T-helper 1 cell treated with Interleukin-12 subunit alpha and Interleukin-12 subunit beta and Interleukin-4 antibody, amounts not matched to agents 30 ng/mL and 1 ng/mL, for 36 hours (primary cell): ENCODE data around the gene TAS2R38. TPM values are rescaled to one million over a fixed set of nuclear protein-coding genes. Genes with fewer than 3 reads are reported as not detected.
"Not testable (repeated sequence)": the region's sequence is repeated elsewhere in the genome, so short reads cannot be mapped to it uniquely, and the experiment has no call there.

Experiments used
- intact Hi-C: fragments of 100-400 bp; cut with micrococcal nuclease; formaldehyde crosslinking; loops from one replicate; pipeline ENCODE4 v1.15.1; 2024
- total RNA-seq: library from RNA; stranded (reverse); gene quantifications from 2 replicates; pipeline ENCODE4 v1.2.3, GENCODE V29; 2022

Gene TAS2R38
- not detected in 2 replicates for total RNA-seq

GRCh38 chr7:141973673-141974072 lies at the start of gene TAS2R38:
TSS of gene TAS2R38 (minus strand) at chr7:141973773. CDS start at chr7:141973689, 84 bp downstream.
- intact Hi-C loops, result loop anchor here (10.0 kb wide), 2 partner anchors 131 to 411 kb away; no protein-coding TSS in a partner anchor

- intact Hi-C loops, result no loop called here
Observed at GRCh38 chr7:142018154-142018553, 44.6 kb upstream of the TAS2R38 start.

GRCh38 chr7:142017451-142017850 lies 43.9 kb upstream of the TAS2R38 start:
- intact Hi-C loops, result no loop called here

- intact Hi-C loops, result no loop called here
Observed at GRCh38 chr7:142012825-142013511, 39.4 kb upstream of the TAS2R38 start.

- intact Hi-C loops, result no loop called here
Observed at GRCh38 chr7:142010952-142011548, 37.5 kb upstream of the TAS2R38 start.

GRCh38 chr7:142009187-142009586 lies 35.6 kb upstream of the TAS2R38 start:
- intact Hi-C loops, result no loop called here

GRCh38 chr7:142006577-142006976 lies 33.0 kb upstream of the TAS2R38 start:
- intact Hi-C loops, result no loop called here

GRCh38 chr7:142002179-142002578 lies 28.6 kb upstream of the TAS2R38 start:
- intact Hi-C loops, result no loop called here

- intact Hi-C loops, result no loop called here
Observed at GRCh38 chr7:142001163-142001874, 27.7 kb upstream of the TAS2R38 start.

- intact Hi-C loops, result no loop called here
Observed at GRCh38 chr7:142000244-142000643, 26.7 kb upstream of the TAS2R38 start.

- intact Hi-C loops, result no loop called here
Observed at GRCh38 chr7:141999058-141999623, 25.6 kb upstream of the TAS2R38 start.

GRCh38 chr7:141993354-141993753 lies 19.8 kb upstream of the TAS2R38 start:
- intact Hi-C loops, result no loop called here

- intact Hi-C loops, result no loop called here
Observed at GRCh38 chr7:141992688-141993087, 19.1 kb upstream of the TAS2R38 start.

- intact Hi-C loops, result no loop called here
Observed at GRCh38 chr7:141992156-141992555, 18.6 kb upstream of the TAS2R38 start.

- intact Hi-C loops, result no loop called here
Observed at GRCh38 chr7:141991140-141991539, 17.6 kb upstream of the TAS2R38 start.

GRCh38 chr7:141990011-141990725 lies 16.6 kb upstream of the TAS2R38 start:
- intact Hi-C loops, result no loop called here

GRCh38 chr7:141987803-141988202 lies 14.2 kb upstream of the TAS2R38 start:
- intact Hi-C loops, result not testable (repeated sequence)

- intact Hi-C loops, result no loop called here
Observed at GRCh38 chr7:141986923-141987322, 13.3 kb upstream of the TAS2R38 start.

GRCh38 chr7:141985926-141986325 lies 12.4 kb upstream of the TAS2R38 start:
- intact Hi-C loops, result not testable (repeated sequence)

GRCh38 chr7:141979568-141979967 lies 6.0 kb upstream of the TAS2R38 start:
- intact Hi-C loops, result loop anchor here (10.0 kb wide), 2 partner anchors 125 to 405 kb away; no protein-coding TSS in a partner anchor

GRCh38 chr7:141978351-141978750 lies 4.8 kb upstream of the TAS2R38 start:
- intact Hi-C loops, result loop anchor here (10.0 kb wide), 2 partner anchors 126 to 406 kb away; no protein-coding TSS in a partner anchor
